ENCODE data around the gene DRC7.
"Not testable (repeated sequence)": the region's sequence is repeated elsewhere in the genome, so short reads cannot be mapped to it uniquely, and the experiment has no call there.

The DRC7 gene

DNA sequence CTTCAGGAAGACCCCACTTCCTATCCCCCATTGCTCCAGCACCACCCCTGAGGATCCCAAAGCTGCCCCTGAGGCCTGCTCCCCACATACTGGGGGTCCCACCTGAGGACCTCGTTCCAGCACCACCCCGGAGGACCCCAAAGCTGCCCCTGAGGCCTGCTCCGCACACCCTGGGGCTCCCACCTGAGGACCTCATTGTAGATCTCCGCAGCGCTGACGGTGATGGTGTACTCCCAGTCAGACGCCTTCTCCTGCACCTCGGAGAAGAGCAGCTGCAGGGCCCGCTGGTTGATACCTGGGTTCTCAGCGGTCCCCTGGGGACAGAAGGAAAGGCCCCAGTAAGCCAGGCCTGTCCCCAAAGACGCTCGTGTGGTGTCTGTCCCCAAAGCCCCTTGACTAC lies 67.4 kb downstream of the DRC7 start:
- no peak for DNase-seq (ENCODE audit: low read depth in 1 of 2, low spot score in 1 of 2)

DNA sequence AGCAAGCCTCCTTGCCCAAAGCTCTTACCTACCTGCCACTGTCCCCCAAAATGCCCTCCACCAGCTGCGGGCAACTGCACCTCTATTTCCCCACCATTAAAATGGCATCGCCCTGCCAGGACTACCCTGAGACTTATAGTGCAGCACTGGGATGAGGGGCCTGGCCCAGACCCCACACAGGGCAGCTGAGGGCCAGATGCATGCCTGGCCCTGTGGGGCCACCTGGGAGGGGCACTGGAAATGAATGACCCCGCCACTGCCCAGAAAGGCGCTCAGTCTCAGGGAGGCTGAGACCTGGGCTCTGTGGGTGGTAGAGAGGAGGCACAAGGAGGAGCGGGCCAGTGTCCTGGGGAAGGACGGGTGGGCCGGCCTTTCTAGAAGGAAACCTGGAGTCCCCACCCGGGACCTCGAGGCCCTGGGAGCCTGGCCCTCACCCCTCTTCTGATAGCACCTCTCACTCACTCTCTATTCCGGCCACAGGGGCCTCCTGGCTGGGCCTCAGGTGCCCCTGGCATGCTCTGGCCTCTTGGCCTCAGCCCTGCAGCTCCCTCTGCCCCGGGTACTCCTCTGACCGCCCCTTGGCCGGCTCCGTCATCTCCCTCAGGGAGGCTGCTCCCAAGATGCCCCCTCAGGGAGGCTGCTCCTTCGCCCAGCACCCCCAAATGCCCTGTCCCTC lies 67.9 kb downstream of the DRC7 start:
- no peak for DNase-seq (ENCODE audit: low read depth in 1 of 2, low spot score in 1 of 2)

DNA sequence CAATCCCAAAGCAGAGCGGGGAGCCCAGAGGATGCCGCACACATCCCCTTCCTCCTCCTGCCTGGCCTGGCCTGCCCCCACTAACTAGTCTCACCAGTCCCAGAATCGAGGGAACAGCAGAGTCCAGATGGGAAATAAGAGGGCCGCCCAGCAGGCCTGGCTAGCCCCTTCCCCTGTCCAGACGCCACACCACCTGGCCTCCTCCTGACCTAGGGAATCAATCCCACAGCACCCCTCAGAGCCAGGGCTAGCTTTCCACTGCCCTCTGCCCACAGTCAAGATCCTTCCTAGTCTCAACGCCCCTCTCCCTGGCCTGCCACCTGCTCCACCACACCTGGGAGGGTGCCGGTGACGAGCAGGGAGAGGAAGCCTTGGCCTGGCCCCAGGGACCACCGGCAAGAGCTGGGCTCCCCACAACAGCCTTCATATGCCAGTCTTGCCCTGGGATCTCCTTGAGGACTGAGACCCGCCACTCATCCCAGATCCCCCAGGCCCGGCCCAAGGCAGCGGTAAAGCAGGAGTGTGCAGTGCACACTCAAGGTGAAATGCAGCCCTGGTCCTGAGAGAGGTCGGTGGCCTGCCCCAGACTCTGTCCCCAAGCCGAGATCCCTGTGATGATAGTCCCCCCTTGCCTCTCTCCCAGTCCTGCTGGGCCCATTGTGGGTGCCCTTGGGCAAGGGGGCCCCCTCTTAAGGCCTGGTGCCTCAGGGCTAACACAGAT lies 68.8 kb downstream of the DRC7 start:
- DNase-seq (ENCODE audit: low read depth in 1 of 2, low spot score in 1 of 2) = no peak

DNA sequence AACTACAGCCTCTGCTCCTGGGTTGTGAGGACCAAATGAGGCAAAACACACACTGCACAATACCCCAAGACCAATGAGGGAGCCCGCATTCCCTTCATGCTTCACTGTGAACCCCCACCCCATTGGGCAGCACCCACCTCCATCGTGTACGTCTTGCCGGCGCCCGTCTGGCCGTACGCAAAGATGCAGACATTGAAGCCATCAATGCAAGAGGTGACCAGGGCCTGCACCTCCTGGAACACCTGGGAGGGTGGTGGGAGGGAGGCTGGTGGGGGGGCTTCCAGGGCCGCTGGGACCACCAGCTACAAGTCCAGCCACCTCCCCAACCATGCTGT lies 69.4 kb downstream of the DRC7 start:
- no peak for DNase-seq (ENCODE audit: low read depth in 1 of 2, low spot score in 1 of 2)

DNA sequence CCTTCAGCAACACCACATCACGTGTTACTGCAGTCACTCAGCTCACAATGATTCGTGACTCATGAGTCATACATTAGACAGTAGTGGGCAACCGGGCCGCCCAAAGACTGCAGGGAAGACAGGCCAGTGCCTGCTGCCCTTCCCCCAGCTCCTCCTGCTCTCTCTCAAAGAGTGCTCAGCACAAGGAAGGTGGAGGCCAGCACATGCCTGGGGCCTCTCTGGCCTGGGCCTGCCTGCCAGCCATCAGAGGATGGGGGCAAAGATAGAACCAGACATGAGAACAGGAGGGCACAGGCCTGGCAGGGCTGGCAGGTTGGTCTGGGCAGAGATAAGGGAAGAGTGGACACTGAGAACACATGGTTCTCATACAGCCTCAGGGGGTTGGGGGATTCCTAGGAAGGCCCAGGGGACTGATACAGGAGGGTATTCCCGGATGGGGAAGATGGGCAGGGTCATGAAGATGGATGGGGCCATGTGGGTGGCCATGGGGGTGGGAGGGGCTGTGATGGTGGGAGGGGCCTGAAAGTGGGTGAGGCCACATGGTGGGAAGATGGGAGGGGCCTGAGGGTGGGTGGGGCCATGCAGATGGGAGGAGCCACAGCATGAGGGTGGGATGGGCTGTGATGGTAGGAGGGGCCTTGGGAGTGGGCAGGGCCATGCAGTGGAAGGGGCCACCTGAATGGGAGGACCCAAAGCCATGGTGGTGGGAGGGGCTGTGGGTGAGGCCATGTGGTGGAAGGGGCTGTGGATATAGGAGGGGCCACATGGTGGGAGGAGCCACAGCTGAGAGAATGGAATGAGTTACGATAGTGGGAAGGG lies 69.9 kb downstream of the DRC7 start:
- no peak for DNase-seq (ENCODE audit: low read depth in 1 of 2, low spot score in 1 of 2)

- no peak for DNase-seq (ENCODE audit: low read depth in 1 of 2, low spot score in 1 of 2)
Measured at GRCh38 chr16:57765160-57765728, 70.6 kb downstream of the DRC7 start.

DNA sequence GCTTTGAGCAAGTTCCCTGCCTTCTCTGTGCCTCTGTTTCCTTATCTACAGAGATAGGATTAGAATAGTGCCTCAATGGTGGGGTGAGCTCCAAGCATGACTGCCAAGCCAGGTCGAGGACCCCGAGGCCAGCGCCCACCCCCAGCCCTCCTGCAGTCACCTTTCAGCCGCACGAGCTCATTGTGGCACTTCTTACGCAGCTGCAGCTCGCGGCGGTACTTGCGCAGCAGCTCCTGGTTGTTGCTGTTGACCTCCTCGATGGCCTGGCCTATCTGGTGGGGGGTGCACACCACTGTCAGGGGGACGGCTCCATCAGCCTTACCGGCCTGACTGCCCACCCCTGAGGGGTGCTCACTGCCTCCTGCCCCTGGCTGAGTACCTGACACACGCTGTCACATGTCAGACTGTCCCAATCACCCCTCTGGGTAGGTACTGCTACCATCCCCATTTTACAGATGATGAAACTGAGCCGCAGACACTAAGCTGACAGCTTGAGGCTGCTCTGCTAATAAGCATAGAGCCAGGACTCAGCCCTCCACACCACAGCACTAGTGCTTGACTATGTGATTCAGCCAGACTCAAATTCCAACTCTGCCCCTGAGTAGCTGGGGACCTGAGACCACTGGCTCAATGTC lies 72.2 kb downstream of the DRC7 start:
- no peak for DNase-seq (ENCODE audit: low read depth in 1 of 2, low spot score in 1 of 2)

DNA sequence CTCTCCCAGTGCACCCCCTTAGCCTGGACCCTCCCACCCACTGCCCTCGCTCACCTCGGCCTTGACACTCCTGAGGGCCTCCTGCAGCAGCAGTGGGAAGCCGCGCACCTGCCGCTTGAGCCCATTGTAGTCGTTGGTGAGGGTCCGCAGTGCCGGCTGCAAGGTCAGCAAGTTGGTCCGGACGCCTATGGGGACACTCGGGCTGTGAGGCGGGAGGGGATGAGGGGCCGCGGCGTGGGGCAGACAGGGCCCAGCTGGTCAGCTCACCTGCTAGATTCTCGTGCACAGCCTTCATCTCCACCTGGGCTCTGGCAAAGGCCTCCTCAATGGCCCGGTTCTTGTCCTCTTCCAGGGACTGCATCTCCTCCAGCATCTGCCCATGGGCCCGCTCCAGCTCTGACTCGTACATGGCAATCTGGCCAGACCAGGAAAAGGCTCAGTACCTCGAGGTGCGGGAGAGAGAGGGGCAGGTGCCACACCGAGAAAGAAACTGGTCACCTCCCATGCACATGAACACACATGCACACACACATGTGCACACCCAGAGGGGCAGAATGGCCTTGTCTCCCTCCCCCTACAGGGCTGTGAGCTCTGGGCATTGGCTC lies 75.0 kb downstream of the DRC7 start:
- no peak for DNase-seq (ENCODE audit: low read depth in 1 of 2, low spot score in 1 of 2)

DNA sequence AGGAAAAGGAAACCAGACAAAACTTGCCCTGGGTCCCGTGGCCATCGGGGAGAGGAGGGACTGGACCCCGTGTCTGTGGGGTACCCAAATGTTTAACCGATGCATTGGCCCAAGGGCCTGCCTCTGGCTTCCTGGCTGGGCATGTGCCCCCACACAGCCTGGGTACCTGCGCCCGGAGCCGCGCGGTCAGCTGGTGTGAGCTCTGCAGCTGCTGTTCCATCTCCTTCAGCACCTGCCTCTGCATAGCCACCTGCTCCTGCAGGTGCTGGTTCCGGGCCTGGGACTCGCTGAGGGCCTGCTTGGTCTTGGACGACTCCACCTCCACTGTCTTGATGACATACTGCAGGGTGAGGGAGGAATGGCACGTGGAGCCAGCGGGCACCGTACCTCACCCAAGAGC lies 75.8 kb downstream of the DRC7 start:
- no peak for DNase-seq (ENCODE audit: low read depth in 1 of 2, low spot score in 1 of 2)

GRCh38 chr16:57771141-57771785 lies 76.7 kb downstream of the DRC7 start:
- DNase-seq (ENCODE audit: low read depth in 1 of 2, low spot score in 1 of 2) = no peak

DNA sequence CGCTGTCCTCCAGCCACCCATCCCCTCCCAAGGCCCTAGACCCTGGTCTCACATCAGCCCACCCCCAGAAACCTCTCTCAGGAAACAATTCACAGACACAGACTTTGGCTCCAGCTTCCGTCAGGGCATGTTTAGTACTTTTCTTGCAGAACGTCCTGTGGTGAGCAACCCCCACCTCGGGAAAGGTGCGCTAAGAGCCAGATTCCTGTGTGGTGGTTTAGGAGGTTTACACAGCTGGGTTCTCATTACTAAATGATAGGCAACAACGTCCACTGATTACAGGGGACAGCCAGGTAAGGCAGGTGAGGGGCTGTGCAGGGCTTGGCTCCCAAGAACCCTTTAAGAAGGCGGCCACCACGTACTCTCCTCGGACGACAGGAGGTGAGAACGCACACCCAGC lies 78.4 kb downstream of the DRC7 start:
- DNase-seq (ENCODE audit: low read depth in 1 of 2, low spot score in 1 of 2) = no peak

GRCh38 chr16:57773655-57774295 lies 79.2 kb downstream of the DRC7 start:
- no peak for DNase-seq (ENCODE audit: low read depth in 1 of 2, low spot score in 1 of 2)

GRCh38 chr16:57774705-57775285 lies 80.2 kb downstream of the DRC7 start:
- no peak for DNase-seq (ENCODE audit: low read depth in 1 of 2, low spot score in 1 of 2)

DNA sequence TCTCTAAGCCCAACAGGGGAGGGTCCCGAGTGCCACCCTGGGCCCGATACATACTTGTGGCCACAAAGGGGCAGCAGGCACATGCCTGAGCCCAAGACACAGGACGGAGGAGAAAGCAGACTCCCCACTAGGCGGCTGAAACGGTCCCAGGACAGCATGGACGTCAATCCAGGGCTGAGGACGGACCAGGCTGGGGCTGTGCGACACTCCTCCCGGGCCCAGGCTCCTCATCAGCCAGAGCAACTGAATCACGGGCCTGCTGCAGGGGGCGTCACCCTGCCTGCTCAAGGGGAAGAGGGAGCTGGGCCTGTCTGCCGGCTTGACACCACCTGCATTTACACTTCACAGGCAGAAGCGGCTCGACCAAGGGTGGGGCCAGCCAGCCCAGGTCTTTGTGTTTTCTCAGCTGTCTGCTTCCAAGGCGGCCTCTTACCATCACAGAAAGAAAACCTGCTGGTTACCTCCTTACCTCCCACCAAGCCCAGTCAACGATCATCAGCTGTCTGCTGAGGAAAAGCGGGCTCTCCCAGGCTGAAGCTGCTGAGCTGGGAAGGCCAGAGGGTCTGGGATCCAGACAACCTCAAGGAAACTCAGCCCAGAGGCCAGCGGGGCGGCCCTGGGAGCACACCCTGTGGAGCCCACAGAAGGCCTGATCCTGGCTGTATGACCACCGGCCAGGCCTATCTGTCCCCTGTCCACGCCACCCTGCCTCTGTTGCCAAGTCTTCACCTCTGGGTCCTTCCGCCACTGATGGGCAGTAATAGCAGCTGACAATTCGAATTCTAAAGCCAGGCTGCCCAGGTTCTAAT lies 81.3 kb downstream of the DRC7 start:
- DNase-seq (ENCODE audit: low read depth in 1 of 2, low spot score in 1 of 2) = no peak

- no peak for DNase-seq (ENCODE audit: low read depth in 1 of 2, low spot score in 1 of 2)
Measured at GRCh38 chr16:57778658-57779057, 84.1 kb downstream of the DRC7 start.

GRCh38 chr16:57779836-57780235 lies 85.2 kb downstream of the DRC7 start:
- DNase-seq (ENCODE audit: low read depth in 1 of 2, low spot score in 1 of 2) = not testable (repeated sequence)

- no peak for DNase-seq (ENCODE audit: low read depth in 1 of 2, low spot score in 1 of 2)
Measured at GRCh38 chr16:57781349-57781740, 86.7 kb downstream of the DRC7 start.

Data from activated T-helper 1 cell treated with anti-CD3 and anti-CD28 coated beads, Interleukin-2, amount 50 U/mL, for 16 hours (primary cell).